GM21723 (cell line): ENCODE data around the gene CACNA2D3.

ENCODE experiments used
- ATAC-seq: cut with Tn5 transposase; IDR thresholded peaks from one replicate; pipeline ENCODE4 v1.9.1; 2021; ENCODE audit warnings: mild to moderate bottlenecking, moderate library complexity; ENCODE audit not compliant: unreplicated experiment

Gene CACNA2D3

GRCh38 chr3:54324103-54324502 is 201.8 kb downstream of the CACNA2D3 start:
- ATAC-seq, result no peak

DNA sequence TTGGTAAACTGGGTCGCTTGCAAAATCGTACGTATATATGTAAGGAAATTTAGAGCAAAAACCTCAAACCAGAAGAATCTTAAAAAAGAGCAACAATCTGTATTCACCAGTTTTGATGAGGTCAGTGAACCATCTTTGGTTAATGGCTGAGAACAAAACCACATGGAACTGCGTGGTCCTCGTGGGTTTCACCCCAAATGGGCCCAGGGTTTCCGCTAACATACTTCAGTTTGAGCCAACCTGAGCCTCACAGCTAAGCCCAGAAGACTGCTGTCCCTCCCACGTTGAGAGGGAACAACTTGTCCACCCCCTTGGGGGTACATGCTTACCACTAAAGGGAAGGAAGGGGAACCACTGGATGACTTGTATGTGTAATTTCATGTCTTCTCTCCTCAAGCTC is 204.6 kb downstream of the CACNA2D3 start:
- no peak for ATAC-seq

DNA sequence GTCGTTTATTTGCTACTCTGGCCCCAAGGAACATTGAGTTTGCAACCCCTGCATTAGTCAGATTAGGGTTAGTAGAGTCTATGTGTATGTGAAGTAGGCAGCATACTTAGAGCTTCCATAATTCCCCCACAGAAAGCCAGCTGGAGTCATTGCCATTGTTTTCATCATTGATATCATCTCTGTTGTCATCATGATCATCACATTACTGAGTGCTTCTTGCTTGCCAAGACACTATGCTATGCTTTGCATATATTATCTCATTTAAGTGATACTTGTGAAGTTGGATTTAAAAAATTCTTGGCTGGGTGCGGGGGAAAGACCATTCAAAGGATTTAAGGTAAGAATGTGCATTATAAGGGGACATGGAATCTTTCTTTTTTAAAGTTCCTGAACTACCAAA is 209.0 kb downstream of the CACNA2D3 start:
- ATAC-seq, result no peak

- ATAC-seq, result no peak
Observed at GRCh38 chr3:54337846-54338245, 215.5 kb downstream of the CACNA2D3 start.

DNA sequence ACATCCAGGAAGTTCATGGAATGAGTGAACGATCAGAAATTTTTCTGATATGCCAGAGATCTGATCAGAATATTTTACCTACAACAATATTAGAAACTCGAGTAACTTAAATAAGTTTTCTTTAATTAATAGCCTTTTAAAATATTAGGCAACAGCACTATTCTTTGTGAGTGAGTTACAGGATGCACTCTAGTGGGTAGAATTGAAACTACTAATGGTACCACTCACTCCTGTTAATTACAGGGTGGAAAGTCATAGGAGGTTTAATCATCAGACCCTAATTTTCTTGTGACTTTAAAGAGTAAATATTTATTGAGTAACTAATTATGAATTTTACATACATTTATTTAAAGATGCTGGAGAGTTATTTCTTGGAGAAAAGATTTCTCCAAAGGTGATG is 217.3 kb downstream of the CACNA2D3 start:
- ATAC-seq, result no peak

DNA sequence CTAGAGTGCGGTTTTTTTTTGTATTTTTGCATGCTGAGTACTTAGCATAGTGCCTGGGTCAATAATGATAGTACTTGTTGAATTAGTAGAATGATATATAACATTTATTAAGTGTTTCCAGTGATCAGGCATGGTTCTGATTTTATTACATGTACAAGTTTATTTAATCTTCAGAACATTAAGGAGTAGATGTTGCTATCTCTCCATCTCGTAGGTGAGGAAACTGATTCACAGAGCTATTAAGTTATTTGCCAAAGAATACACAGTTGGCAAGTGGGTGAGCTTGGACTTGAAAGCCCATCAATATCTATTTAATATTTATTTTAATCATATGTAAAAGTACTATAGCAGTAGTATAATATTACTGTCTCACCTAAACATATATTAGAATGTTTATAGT is 219.5 kb downstream of the CACNA2D3 start:
- ATAC-seq, result no peak

DNA sequence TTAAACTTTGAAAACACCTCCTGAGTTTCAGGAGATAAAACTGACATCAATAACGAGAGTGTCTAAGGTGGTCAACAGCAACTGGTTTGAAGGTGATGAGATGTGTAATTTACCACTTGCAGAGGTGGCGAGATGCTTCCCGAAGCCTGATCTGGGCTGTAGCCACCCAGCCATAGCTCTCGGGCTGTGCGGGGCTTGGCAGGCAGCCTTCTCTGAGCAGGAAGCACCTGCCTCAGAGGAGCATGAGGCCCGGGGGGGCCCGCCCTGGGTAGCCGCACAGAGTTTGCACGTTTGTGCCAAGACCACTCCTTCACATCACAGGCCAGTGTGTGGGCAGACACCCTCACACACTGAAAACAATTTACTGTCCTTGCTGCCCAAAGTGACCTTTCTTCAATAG is 220.3 kb downstream of the CACNA2D3 start:
- ATAC-seq, result no peak

DNA sequence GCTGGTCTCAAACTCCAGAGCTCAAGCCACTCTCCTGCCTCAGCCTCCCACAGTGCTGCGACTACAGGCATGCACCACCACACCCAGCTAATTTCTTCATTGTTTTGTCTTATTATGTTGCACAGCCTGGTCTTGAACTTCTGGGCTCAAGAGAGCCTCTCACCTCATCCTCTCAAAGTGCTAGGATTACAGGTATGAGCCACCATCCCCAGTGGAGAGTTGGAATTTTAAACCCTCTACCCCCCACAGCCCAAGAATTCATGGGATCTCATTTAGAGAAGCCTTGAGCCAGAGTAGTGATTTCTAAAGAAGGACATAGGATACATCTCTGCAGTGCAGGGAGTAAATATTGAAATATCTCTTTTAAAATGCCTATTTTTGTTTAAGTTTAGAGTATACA is 221.1 kb downstream of the CACNA2D3 start:
- ATAC-seq, result no peak

DNA sequence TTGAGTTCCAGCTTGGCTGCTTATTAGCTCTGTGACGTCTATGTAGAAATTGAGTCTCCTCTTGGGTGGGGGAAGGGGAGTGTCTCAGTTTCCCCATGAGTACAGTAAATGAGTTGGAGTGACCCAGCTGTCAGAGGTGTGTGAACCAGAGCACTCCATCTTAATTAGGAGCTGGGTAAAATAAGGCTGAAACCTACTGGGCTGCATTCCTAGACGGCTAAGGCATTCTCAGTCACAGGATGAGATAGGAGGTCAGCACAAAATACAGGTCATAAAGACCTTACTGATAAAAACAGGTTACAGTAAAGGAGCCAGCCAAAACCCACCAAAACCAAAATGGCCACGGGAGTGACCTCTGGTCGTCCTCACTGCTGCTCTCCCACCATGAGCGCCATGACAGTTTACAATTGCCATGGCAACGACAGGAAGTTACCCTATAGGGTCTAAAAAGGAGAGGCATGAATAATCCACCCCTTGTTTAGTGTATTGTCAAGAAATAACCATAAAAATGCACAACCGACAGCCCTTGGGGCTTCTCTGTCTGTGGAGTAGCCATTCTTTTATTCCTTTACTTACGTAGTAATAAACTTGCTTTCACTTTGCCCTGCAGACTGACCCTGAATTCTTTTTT is 222.4 kb downstream of the CACNA2D3 start:
- no peak for ATAC-seq

DNA sequence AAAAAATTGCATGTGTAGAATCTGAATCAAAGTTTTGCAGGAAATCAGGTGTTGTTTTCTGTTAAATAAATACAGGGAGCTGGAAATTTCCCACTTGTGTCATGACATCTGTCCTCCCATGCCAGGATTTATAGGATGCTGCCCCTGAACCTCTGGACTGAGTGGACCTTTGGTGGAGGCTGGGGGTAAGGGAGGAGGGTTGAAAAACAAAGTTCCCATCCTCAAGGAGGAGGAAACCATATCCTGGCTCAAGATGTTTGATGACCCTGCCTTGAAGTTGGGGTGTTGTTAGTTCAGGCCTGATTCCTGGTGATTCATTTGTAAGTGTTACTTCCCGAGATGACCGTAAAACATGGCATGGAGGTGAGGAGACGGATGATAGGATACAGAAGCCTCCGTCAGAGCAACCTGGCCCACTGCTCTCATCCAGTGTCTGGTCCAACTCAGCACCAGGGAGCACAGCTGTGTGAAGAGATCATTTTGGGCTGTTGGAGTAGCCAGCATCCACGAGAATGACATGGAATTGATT is 223.6 kb downstream of the CACNA2D3 start:
- ATAC-seq, result no peak

DNA sequence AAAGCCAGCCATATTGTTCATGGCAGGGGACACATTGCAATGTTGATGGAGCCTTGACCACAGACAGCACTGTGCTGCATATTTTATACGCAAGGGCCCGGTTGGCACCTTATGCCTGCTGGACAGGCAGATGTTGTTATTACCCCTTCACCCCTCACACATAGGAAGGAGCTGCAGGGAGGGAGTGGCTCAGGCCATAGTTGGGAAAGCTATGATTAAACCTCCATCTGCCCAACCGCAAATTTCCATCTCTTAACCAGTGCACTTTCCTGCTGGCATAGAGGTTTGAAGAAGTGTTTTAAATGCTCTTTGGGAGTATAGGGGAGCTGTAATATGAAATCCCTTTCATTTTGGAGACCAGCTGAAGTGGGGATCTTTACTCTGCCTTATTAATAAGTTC is 224.7 kb downstream of the CACNA2D3 start:
- ATAC-seq, result no peak

GRCh38 chr3:54347933-54348332 is 225.6 kb downstream of the CACNA2D3 start:
- no peak for ATAC-seq

DNA sequence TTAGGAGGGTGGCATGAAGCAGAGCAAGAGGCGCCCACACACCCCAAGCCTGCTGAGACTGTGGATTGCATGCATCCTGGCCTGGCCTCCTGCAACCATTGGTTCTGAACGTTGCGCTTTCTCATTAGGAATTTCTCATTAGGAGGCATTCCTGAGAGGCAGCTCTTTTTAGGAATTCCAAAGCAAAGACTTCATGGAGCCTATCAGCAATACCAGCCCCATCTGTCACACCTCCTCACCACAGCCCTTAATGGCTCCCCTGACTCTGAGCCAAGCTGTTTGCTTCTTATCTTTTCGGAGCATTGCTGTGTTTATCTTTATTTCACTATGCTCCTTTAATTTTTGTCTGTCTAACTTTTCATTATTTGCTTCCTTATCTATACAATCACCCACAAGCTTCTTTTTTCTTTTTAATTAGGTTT is 226.9 kb downstream of the CACNA2D3 start:
- ATAC-seq, result no peak

DNA sequence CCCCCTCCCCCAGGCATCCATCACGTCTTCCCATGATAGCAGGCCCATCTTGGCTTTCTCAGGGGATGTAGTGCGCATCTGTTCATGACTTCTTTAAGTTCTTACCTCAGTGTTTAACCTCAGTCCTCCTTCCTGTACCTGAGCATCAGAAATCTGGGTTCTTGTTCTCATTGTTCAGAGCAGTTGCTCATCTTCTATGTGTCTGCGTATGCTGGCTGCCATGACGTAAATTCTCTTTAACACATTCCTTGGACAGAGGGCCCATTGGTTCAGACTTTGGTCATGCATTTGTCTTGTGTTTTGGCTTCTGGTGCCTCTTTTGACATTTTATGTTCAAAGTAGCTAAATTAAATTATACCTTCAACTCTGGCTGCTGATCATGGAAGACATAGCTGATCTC is 227.3 kb downstream of the CACNA2D3 start:
- ATAC-seq, result no peak

- no peak for ATAC-seq
Observed at GRCh38 chr3:54353546-54353945, 231.2 kb downstream of the CACNA2D3 start.

- ATAC-seq, result no peak
Observed at GRCh38 chr3:54353946-54354345, 231.6 kb downstream of the CACNA2D3 start.

- ATAC-seq, result no peak
Observed at GRCh38 chr3:54355800-54356199, 233.4 kb downstream of the CACNA2D3 start.

GRCh38 chr3:54356261-54357045 is 234.1 kb downstream of the CACNA2D3 start:
- ATAC-seq, result no peak

DNA sequence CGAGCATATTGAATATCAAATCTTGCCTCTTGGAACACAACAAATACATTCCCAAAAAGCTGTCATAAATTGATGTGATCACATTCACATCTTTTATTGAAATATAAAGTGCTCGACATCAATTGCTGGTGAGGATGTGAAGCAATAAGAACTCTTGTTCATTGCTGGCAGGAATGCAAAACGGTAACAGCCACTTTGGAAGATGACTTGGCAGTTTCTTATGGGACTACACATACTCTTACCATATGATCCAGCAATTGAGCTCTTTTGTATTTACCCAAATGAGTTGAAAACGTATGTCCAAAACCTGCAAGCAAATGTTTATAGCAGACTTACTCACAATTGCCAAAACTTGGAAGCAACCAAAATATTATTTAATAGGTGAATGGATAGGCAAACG is 234.9 kb downstream of the CACNA2D3 start:
- no peak for ATAC-seq

DNA sequence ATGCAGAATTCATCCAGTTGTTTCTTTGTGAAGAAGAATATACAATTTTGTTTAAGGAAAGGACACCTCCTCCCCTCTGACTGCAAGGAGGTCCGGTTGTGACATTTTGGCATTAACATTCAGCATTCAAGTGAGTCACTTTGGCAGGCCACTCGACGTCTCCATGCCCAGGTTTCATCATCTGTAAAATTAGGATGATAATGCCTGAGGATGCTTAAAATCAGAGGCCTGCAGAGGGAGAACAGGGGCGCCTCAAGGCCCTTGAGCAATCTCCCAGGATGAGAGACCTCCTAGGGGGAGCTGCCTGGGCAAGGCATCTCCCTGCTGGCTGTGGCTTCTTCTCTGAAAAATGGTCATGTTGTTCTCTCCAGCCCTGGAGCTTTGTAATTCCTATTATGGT is 236.0 kb downstream of the CACNA2D3 start:
- ATAC-seq, result no peak

DNA sequence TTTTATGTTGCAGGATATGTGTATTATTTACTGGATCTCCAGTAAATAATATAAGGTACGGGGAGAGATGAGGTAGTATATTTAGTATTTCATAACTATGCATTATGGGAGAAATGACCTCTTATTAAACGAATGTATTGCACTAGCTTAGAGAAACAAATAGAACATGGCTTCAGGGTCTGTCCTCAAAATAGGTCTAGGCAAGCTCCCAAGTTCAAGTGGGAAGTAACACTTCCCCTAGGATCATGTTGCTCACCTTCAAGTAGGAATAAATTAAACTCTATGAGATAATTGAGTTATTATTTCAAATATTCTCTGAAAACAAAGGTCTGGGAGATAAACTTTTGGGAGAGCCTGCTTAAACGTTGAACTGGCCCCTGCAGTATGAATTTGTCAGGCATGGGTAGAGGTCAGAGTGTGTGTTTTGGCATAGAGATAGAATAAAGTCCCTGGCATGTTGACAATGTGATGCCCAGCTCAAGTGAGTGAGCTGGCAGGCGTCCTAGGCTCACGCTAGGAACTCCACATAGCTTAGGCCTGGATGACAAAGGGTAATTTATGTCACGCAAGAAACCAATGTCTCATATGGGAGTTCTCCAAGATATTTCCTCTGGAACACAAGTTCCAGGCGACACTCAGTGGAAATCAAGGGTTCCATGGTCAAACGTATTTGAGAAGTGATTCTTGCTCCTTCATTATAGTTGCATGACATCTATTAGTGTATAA is 236.8 kb downstream of the CACNA2D3 start:
- no peak for ATAC-seq

GRCh38 chr3:54360320-54360719 is 238.0 kb downstream of the CACNA2D3 start:
- ATAC-seq, result no peak
